ENCODE measurements around the gene LDLRAD2.
"Not testable (repeated sequence)": the region's sequence is repeated elsewhere in the genome, so short reads cannot be mapped to it uniquely, and the experiment has no call there.

The LDLRAD2 gene

GRCh38 chr1:21783679-21784603 is 28.1 kb upstream of the LDLRAD2 start:
- DNase-seq: no peak

- not testable (repeated sequence) for DNase-seq
These were observed 26.3 kb upstream of the LDLRAD2 start for GRCh38 chr1:21785764-21786163.

- DNase-seq: no peak
These were observed 25.4 kb upstream of the LDLRAD2 start for GRCh38 chr1:21786640-21787039.

DNA sequence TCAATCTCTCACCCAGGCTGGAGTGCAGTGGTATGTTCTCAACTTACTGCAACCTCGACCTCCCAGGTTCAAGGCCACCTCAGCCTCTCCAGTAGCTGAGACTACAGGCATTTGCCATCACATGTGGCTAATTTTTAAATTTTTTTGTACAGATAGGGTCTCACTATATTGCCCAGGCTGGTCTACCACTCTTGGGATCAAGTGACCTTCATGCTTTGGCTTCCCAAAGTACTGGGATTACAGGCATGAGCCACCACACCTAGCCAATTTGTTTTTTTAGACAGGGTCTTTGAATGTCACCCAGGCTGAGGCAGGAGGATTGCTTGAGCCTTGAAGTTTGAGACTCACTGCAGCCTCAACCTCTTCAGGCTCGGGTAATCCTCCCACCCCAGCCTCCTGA is 19.0 kb upstream of the LDLRAD2 start:
- DNase-seq: no peak

- no peak for DNase-seq
These were observed 17.4 kb upstream of the LDLRAD2 start for GRCh38 chr1:21794656-21795055.

DNA sequence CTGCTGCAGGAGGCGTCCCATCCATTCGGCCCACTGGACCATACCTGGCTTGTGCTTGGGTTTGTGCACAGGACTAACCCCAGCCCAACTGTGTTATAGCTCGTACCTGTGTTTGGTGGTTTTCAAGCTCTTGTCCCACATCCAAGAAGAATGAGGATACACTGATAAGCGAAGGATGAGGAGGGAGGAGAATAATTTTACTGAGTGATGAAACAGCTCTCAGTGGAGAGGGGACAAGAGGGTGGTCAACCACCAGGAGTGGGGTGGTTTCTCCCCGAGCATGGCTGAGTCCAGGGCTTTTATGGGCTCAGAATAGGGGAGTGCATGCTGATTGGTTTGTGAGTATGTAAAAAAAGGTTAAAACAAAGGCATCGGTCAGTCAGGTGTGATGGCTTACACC is 17.0 kb upstream of the LDLRAD2 start:
- DNase-seq: no peak

DNA sequence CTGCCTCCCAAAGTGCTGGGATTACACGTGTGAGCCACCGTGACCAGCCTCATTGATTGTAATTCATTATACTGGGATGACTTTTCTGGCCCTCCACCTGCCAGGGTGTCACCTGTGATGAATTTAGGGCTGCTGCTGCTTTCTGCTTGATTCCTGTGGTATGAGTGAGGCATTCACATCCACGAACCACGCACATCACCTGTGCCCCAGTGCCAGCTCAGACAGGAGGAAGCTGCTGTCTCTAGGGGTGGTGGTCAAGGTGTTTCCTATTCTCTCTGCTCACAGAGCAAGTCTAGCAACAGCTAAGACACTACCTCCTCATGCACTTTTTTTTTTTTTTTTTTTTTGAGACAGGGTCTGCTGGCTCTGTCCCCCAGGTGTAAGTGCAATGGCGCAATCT is 12.3 kb upstream of the LDLRAD2 start:
- no peak for DNase-seq

GRCh38 chr1:21801100-21801499 is 11.0 kb upstream of the LDLRAD2 start:
- DNase-seq: no peak

- DNase-seq: no peak
These were observed 7.5 kb upstream of the LDLRAD2 start for GRCh38 chr1:21804536-21804935.

- DNase-seq: no peak
These were observed 1.5 kb downstream of the LDLRAD2 start for GRCh38 chr1:21813542-21813941.

- DNase-seq: no peak
These were observed 2.3 kb downstream of the LDLRAD2 start for GRCh38 chr1:21814241-21814918.

- DNase-seq: no peak
These were observed 3.0 kb downstream of the LDLRAD2 start for GRCh38 chr1:21814981-21815582.

DNA sequence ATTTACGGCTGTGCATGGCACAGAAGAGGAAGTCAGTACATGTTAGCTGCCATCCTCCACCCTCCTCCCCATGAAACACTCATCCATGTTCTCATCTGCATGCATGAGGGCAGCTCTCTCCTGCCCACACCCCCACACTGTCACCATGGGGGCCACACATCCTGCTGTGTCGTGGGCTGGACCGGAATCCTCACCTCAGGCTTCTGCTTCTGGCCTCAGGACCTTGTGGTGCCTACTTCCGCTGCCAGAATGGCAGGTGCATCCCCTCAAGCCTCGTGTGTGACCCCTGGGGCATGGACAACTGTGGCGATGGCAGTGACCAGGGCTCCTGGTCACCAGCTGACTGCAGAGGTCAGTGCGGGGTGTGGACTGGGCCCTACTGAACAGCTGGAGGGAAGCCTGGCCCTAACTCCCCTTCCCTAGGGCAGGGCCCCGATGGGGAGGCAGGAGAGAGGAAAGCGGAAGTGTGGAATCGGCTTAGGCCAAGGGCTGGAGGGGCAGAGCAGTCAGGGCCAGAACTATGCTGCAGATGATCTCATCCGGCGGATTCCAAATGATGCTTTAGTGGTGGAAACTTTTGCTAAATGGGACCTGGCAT is 3.8 kb downstream of the LDLRAD2 start:
- no peak for DNase-seq

GRCh38 chr1:21816602-21817302 is 4.7 kb downstream of the LDLRAD2 start:
- no peak for DNase-seq

GRCh38 chr1:21818656-21819055 is 6.6 kb downstream of the LDLRAD2 start:
- peak; percentile 43 for DNase-seq

DNA sequence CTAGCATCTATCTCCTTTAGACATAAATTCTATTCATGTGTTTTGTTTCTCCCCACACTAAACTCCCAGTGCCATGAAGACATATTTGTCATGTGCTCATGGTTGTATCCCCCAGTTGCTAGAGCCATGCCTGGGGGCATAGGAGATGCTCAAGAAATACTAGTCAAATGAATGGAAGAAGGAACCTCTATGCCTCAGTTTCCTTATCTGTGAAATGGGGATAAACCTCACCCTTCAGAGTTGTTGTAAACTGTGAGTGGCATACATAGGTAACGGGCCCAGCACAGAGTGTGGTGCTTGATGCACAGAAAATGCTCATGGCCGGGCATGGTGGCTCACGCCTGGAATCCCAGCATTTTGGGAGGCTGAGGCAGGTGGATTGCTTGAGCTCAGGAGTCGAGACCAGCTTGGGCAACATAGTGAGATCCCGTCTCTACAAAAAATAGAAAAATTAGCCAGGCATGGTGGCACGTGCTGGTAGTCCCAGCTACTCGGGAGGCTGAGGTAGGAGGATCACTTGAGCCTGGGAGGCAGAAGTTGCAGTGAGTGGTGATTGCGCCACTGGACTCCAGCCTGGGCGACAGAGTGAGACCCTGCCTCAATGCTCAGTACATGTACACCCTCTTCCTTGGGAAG is 8.7 kb downstream of the LDLRAD2 start:
- DNase-seq: no peak

GRCh38 chr1:21821385-21822019 is 9.4 kb downstream of the LDLRAD2 start:
- no peak for DNase-seq

GRCh38 chr1:21822349-21822748 is 10.3 kb downstream of the LDLRAD2 start:
- DNase-seq: no peak

GRCh38 chr1:21823206-21823979 is 11.3 kb downstream of the LDLRAD2 start:
- DNase-seq: no peak

DNA sequence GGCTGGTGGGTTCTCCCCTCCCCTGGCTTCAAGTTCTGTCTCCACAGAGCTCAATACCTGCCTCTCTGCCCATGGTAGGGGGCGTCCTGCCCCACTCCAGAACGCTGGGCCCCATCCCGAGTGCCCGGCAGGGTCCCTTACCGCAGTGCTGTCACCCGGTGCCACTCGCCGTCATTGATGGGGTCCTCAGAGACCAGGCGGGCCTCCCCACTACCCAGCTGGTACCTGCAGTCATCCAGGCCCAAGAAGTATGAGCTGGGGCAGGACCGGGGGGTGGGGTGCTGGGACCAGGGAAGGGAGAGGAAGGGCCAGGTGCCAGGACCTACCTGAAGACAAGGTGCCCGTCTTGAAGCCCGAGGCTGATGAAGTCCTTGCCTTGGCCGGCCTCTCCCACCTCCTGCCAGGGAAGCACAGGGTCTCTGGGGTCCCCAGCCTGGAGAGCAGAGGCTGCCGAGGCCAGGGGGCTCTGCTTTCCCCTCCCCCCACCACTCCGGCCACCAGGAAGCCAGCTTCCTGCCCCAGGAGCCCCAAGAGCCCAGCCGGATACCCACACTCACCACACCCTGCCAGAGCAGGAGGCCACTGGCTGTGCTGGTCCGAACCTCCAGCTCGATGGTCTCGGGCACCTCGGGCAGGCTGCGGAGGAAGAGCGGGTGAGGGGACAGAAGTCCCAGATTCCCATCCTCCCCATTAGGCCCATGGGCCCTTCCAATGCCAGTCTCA is 12.1 kb downstream of the LDLRAD2 start:
- DNase-seq: no peak

All from activated CD4-positive, CD25-positive, alpha-beta regulatory T cell treated with anti-CD3 and anti-CD28 coated beads, Interleukin-2, amount 50 U/mL, for 72 hours (primary cell).